Measurements from ENCODE around the gene ATRIP. TPM values are rescaled to one million over a fixed set of nuclear protein-coding genes. Genes with fewer than 3 reads are reported as not detected.

ATRIP gene
- total RNA-seq, 2 donors from 2014 or later, result 11.7 to 16.1 TPM

- no peak for DNase-seq
- no peaks in the 10 kb centered on the region for H3K27me3 ChIP-seq (ENCODE audit: control insufficient read depth, insufficient read depth, low read length, poor library complexity, severe bottlenecking)
- no peak overlapping the region for H3K27ac ChIP-seq (ENCODE audit: low read depth, low read length)
- Mint-ChIP-seq H3K27ac (no peak overlapping the region), H3K36me3 (ENCODE audit: low read depth) (peaks cover 27% of the 10 kb centered on the region), H3K4me3 (peak overlapping the region; percentile 81), H3K4me1 (peaks cover 26% of the 10 kb centered on the region), H3K27me3 (ENCODE audit: insufficient read depth) (peaks cover 5% of the 10 kb centered on the region), H3K9me3 (peaks cover 8% of the 10 kb centered on the region)
- H3K36me3 ChIP-seq (ENCODE audit: control insufficient read depth, insufficient read depth, low read length), result peaks cover 22% of the 10 kb centered on the region
- H3K9ac ChIP-seq (ENCODE audit: extremely low read depth, low read length, poor library complexity, severe bottlenecking), result peak overlapping the region; percentile 57
- peak overlapping the region; percentile 88 for H3K4me3 ChIP-seq (ENCODE audit: low read length)
- peaks cover 9% of the 10 kb centered on the region for H3K9me3 ChIP-seq (ENCODE audit: control insufficient read depth, low read length)
- TF ChIP-seq CTCF (conservative IDR thresholded peaks at IDR 0.05), result no peak
- H3K4me1 ChIP-seq (ENCODE audit: control insufficient read depth, insufficient read depth, low read length), result peaks cover 11% of the 10 kb centered on the region
- WGBS, 2 experiments (ENCODE audit: insufficient coverage in 1 of 2, insufficient read length in 1 of 2), result 89 to 95% methylated on average over 6 of the region's 6 CpGs
Observed at GRCh38 chr3:48502728-48503168, 56.2 kb downstream of the ATRIP start.

- H3K27ac ChIP-seq (ENCODE audit: low read depth, low read length), result peak overlapping the region; percentile 32
- H3K4me3 ChIP-seq (ENCODE audit: low read length), result peak overlapping the region; percentile 88
- no peaks in the 10 kb centered on the region for H3K27me3 ChIP-seq (ENCODE audit: control insufficient read depth, insufficient read depth, low read length, poor library complexity, severe bottlenecking)
- WGBS, 2 experiments (ENCODE audit: insufficient coverage in 1 of 2, insufficient read length in 1 of 2), result 3 to 26% methylated on average over 3 to 26 of the region's 26 CpGs
- peak overlapping the region; percentile 85 for H3K27ac Mint-ChIP-seq
- peak overlapping the region; percentile 57 for H3K9ac ChIP-seq (ENCODE audit: extremely low read depth, low read length, poor library complexity, severe bottlenecking)
- H3K9me3 ChIP-seq (ENCODE audit: control insufficient read depth, low read length), result peaks cover 3% of the 10 kb centered on the region
- peak; percentile 86 for DNase-seq
- no peak for TF ChIP-seq CTCF (conservative IDR thresholded peaks at IDR 0.05)
- peaks cover 19% of the 10 kb centered on the region for H3K36me3 Mint-ChIP-seq (ENCODE audit: low read depth)
- H3K4me1 ChIP-seq (ENCODE audit: control insufficient read depth, insufficient read depth, low read length), result peaks cover 11% of the 10 kb centered on the region
- peaks cover 5% of the 10 kb centered on the region for H3K27me3 Mint-ChIP-seq (ENCODE audit: insufficient read depth)
- H3K4me3 Mint-ChIP-seq, result peak overlapping the region; percentile 81
- peaks cover 1% of the 10 kb centered on the region for H3K9me3 Mint-ChIP-seq
- peaks cover 15% of the 10 kb centered on the region for H3K36me3 ChIP-seq (ENCODE audit: control insufficient read depth, insufficient read depth, low read length)
- peaks cover 27% of the 10 kb centered on the region for H3K4me1 Mint-ChIP-seq
Observed at GRCh38 chr3:48503401-48504050, 57.0 kb downstream of the ATRIP start.

GRCh38 chr3:48504051-48504946, 57.8 kb downstream of the ATRIP start, which contains the start of gene SHISA5:
TSS of gene SHISA5 (minus strand) at chr3:48504174. CDS start at chr3:48504094, 80 bp downstream.
- H3K4me3 Mint-ChIP-seq, result peak within 1 kb of the TSS; percentile 81
- Histone ChIP-seq H3K36me3 (ENCODE audit: control insufficient read depth, insufficient read depth, low read length) (peaks cover 7% of the 10 kb centered on the region), H3K4me1 (ENCODE audit: control insufficient read depth, insufficient read depth, low read length) (peaks cover 11% of the 10 kb centered on the region), H3K9ac (ENCODE audit: extremely low read depth, low read length, poor library complexity, severe bottlenecking) (peak within 1 kb of the TSS; percentile 57), H3K27me3 (ENCODE audit: control insufficient read depth, insufficient read depth, low read length, poor library complexity, severe bottlenecking) (no peaks in the 10 kb centered on the region), H3K9me3 (ENCODE audit: control insufficient read depth, low read length) (no peaks in the 10 kb centered on the region), H3K27ac (ENCODE audit: low read depth, low read length) (peak within 1 kb of the TSS; percentile 32), H3K4me3 (ENCODE audit: low read length) (peak within 1 kb of the TSS; percentile 88)
- peaks cover 27% of the 10 kb centered on the region for H3K4me1 Mint-ChIP-seq
- H3K36me3 Mint-ChIP-seq (ENCODE audit: low read depth), result peaks cover 15% of the 10 kb centered on the region
- H3K9me3 Mint-ChIP-seq, result no peaks in the 10 kb centered on the region
- TF ChIP-seq CTCF (conservative IDR thresholded peaks at IDR 0.05), result no peak
- WGBS, 2 experiments (ENCODE audit: insufficient coverage in 1 of 2, insufficient read length in 1 of 2), result 10 to 27% methylated on average over 17 to 59 of the region's 66 CpGs
- peak; percentile 83 for DNase-seq
- H3K27ac Mint-ChIP-seq, result peak within 1 kb of the TSS; percentile 85
- H3K27me3 Mint-ChIP-seq (ENCODE audit: insufficient read depth), result peaks cover 5% of the 10 kb centered on the region
